SK-N-SH treated with all-trans-retinoic acid at 6 μM for 48 hours (cell line): ENCODE data around the gene DIAPH3.

ENCODE experiments used
- ATAC-seq: fragments of 200-7000 bp; cut with Tn5 transposase; 3 replicates; pipeline ENCODE4 v1.9.1; 2020; ENCODE audit warnings: mild to moderate bottlenecking, moderate library complexity
- ARNTL ChIP-seq: fragments of 450-650 bp; formaldehyde crosslinking; IDR thresholded peaks from 2 replicates; pipeline ENCODE4 v1.5.0; 2020; ENCODE audit warnings: low read depth, mild to moderate bottlenecking, moderate library complexity, borderline replicate concordance
- BACH2 ChIP-seq: fragments of 250-450 bp; sonication (Bioruptor Pico); IDR thresholded peaks from 2 replicates; pipeline ENCODE4 v1.9.0; 2021; ENCODE audit warnings: mild to moderate bottlenecking, borderline replicate concordance
- ESRRG ChIP-seq: fragments of 250-450 bp; sonication (Bioruptor Pico); IDR thresholded peaks from 2 replicates; pipeline ENCODE4 v1.6.1; 2021; ENCODE audit warnings: mild to moderate bottlenecking
- ISL1 ChIP-seq: fragments of 250-450 bp; sonication (Bioruptor Pico); IDR thresholded peaks from 2 replicates; pipeline ENCODE4 v2.1.2; 2022; ENCODE audit warnings: mild to moderate bottlenecking, moderate library complexity
- PPARA ChIP-seq: fragments of 250-450 bp; sonication (Bioruptor Pico); IDR thresholded peaks from 2 replicates; pipeline ENCODE4 v1.5.0; 2020; ENCODE audit warnings: mild to moderate bottlenecking, borderline replicate concordance
- SNAI2 ChIP-seq: fragments of 250-450 bp; sonication (Bioruptor Pico); IDR thresholded peaks from 2 replicates; pipeline ENCODE4 v1.5.0; 2020; ENCODE audit warnings: mild to moderate bottlenecking, moderate library complexity
- TCF4 ChIP-seq: fragments of 250-450 bp; sonication (Bioruptor Pico); IDR thresholded peaks from 2 replicates; pipeline ENCODE4 v1.8.0; 2021; ENCODE audit warnings: mild to moderate bottlenecking, moderate library complexity, borderline replicate concordance
- ZC3H10 ChIP-seq: fragments of 250-450 bp; sonication (Bioruptor Pico); IDR thresholded peaks from 2 replicates; pipeline ENCODE4 v1.5.1; 2021; ENCODE audit warnings: mild to moderate bottlenecking, moderate library complexity
- ZFP3 ChIP-seq: fragments of 250-450 bp; sonication (Bioruptor Pico); IDR thresholded peaks from 2 replicates; pipeline ENCODE4 v1.5.0; 2020; ENCODE audit warnings: mild to moderate bottlenecking, moderate library complexity
- ZFP30 ChIP-seq: fragments of 450-650 bp; formaldehyde crosslinking; IDR thresholded peaks from 2 replicates; pipeline ENCODE4 v1.5.0; 2022; ENCODE audit warnings: mild to moderate bottlenecking, moderate library complexity
- ZNF565 ChIP-seq: fragments of 450-650 bp; formaldehyde crosslinking; conservative IDR thresholded peaks from 2 replicates; pipeline ENCODE4 v1.5.0; 2020; ENCODE audit warnings: low read depth, mild to moderate bottlenecking, moderate library complexity
- ZNF70 ChIP-seq: fragments of 450-650 bp; formaldehyde crosslinking; IDR thresholded peaks from 2 replicates; pipeline ENCODE4 v1.5.0; 2020; ENCODE audit warnings: mild to moderate bottlenecking, moderate library complexity
- TF ChIP-seq, protein P1 (sequence below): fragments of 250-450 bp; sonication (Bioruptor Pico); IDR thresholded peaks from 2 replicates; pipeline ENCODE4 v1.5.0; 2020; ENCODE audit warnings: mild to moderate bottlenecking, moderate library complexity
- TF ChIP-seq, protein P2 (sequence below): fragments of 250-450 bp; sonication (Bioruptor Pico); IDR thresholded peaks from 2 replicates; pipeline ENCODE4 v1.8.0; 2020; ENCODE audit warnings: mild to moderate bottlenecking, moderate library complexity, borderline replicate concordance
- TF ChIP-seq, protein P3 (sequence below): fragments of 250-450 bp; sonication (Bioruptor Pico); IDR thresholded peaks from 2 replicates; pipeline ENCODE4 v1.5.1; 2020; ENCODE audit warnings: low read depth, mild to moderate bottlenecking, moderate library complexity

Gene DIAPH3

DNA sequence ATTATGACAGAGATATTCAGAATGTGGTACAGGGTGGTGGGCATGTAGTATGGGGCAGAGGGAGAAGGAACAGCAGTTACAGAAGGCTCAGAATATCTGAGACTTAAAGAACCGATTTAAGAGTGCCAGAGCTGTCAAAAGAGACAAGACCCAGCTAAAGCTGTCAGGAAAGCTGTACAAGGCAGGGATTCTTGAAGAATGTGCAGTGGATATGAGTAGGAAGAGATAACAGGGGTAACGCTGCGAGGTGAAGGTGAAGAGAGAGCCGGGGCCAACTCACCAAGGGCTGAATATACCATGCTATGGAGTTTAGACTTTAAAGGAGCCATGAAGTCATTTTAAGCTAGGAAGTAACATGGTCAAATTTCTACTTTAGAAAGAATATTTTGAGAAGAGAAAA lies 381.0 kb downstream of the DIAPH3 start:
- no peak for TF ChIP-seq ZNF70
- no peak for TF ChIP-seq BACH2 (CRISPR knock-in tag)
- TF ChIP-seq, protein P1, sequence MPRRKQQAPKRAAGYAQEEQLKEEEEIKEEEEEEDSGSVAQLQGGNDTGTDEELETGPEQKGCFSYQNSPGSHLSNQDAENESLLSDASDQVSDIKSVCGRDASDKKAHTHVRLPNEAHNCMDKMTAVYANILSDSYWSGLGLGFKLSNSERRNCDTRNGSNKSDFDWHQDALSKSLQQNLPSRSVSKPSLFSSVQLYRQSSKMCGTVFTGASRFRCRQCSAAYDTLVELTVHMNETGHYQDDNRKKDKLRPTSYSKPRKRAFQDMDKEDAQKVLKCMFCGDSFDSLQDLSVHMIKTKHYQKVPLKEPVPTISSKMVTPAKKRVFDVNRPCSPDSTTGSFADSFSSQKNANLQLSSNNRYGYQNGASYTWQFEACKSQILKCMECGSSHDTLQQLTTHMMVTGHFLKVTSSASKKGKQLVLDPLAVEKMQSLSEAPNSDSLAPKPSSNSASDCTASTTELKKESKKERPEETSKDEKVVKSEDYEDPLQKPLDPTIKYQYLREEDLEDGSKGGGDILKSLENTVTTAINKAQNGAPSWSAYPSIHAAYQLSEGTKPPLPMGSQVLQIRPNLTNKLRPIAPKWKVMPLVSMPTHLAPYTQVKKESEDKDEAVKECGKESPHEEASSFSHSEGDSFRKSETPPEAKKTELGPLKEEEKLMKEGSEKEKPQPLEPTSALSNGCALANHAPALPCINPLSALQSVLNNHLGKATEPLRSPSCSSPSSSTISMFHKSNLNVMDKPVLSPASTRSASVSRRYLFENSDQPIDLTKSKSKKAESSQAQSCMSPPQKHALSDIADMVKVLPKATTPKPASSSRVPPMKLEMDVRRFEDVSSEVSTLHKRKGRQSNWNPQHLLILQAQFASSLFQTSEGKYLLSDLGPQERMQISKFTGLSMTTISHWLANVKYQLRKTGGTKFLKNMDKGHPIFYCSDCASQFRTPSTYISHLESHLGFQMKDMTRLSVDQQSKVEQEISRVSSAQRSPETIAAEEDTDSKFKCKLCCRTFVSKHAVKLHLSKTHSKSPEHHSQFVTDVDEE, result no peak
- no peak for ATAC-seq

DNA sequence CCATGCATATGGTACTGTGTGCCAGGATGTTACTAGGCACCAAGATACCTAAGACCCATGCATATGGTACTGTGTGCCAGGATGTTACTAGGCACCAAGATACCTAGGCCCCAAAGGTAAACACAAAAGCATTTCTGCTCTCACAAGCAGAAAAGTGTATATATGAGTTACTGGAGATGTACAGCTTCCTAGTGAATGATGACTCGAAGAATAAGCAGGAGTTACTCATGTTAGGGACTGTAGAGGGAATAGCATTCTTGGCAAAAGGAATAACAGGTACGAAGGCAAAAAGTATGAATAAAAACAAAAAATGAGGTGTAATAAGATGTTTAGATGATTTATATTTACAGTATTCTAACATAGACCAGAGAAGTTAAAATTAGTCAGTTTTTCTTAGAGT lies 383.7 kb downstream of the DIAPH3 start:
- no peak for TF ChIP-seq ARNTL (CRISPR knock-in tag)
- TF ChIP-seq PPARA (CRISPR knock-in tag), result no peak
- ATAC-seq, result no peak

DNA sequence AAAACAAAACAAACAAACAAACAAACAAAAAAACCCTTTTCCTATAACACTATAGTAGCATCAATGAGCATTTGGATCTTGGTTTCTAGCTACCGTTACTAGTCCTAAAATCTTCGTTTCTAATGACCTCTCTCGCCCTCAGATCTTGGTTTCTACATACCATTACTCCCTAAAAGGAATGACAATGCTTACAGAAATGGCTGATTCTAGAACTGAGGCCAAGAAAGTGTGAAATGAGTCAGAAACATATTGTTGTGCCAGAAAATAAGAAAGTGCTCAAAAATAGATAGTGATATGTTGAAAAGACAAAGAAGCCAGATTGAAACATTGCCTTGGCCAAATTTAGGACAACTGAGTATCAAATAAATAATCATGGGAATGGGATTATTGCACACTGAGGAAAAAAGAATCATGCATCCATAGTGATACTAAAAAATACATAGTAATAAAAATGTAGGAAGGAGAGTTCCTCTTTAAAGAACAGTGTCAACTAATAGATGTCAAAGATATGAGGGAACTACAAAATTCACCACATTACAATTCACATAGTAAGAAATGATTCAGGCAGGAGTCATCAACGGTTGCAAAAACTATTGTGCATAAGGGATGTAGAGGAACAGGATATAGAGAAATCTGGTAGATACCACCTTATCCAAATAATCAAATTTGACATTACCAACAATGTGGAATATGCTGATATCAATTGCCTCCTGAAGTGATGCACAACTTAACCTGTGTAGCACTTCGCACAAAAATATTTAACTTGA lies 386.6 kb downstream of the DIAPH3 start:
- ATAC-seq, result peak; percentile 61

DNA sequence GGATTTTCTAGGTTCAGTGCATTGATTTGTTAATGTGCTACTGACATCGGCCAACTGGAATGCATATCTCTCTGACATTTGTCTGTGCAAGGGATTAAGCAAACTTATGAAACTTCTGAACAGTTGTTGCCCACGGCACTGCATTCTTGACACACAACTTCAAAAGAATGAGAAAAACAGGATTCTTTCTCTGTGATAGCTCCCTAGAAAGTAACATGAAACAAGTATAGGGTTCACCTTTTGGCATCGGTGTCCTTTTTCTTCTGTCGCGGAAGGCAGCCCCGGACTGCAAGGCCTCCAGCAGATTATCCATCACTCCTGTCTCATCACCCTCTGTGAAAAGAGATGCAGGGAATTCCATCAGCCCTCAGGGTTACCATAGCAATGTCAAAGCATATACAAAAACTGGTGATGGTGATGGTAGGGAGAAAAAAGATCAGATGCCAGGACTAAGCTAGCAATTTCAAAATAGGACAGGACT lies 389.2 kb downstream of the DIAPH3 start:
- no peak for TF ChIP-seq TCF4
- no peak for TF ChIP-seq SNAI2 (CRISPR knock-in tag)
- TF ChIP-seq, protein P2, sequence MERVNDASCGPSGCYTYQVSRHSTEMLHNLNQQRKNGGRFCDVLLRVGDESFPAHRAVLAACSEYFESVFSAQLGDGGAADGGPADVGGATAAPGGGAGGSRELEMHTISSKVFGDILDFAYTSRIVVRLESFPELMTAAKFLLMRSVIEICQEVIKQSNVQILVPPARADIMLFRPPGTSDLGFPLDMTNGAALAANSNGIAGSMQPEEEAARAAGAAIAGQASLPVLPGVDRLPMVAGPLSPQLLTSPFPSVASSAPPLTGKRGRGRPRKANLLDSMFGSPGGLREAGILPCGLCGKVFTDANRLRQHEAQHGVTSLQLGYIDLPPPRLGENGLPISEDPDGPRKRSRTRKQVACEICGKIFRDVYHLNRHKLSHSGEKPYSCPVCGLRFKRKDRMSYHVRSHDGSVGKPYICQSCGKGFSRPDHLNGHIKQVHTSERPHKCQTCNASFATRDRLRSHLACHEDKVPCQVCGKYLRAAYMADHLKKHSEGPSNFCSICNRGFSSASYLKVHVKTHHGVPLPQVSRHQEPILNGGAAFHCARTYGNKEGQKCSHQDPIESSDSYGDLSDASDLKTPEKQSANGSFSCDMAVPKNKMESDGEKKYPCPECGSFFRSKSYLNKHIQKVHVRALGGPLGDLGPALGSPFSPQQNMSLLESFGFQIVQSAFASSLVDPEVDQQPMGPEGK (CRISPR knock-in tag), result no peak
- TF ChIP-seq ZC3H10 (CRISPR knock-in tag), result no peak
- TF ChIP-seq, protein P1, result no peak
- TF ChIP-seq, protein P3, sequence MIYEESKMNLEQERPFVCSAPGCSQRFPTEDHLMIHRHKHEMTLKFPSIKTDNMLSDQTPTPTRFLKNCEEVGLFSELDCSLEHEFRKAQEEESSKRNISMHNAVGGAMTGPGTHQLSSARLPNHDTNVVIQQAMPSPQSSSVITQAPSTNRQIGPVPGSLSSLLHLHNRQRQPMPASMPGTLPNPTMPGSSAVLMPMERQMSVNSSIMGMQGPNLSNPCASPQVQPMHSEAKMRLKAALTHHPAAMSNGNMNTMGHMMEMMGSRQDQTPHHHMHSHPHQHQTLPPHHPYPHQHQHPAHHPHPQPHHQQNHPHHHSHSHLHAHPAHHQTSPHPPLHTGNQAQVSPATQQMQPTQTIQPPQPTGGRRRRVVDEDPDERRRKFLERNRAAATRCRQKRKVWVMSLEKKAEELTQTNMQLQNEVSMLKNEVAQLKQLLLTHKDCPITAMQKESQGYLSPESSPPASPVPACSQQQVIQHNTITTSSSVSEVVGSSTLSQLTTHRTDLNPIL (CRISPR knock-in tag), result no peak
- TF ChIP-seq ISL1, result no peak
- TF ChIP-seq ZFP3 (CRISPR knock-in tag), result no peak
- TF ChIP-seq, all 23 proteins: peak for 0
- ATAC-seq, result peak; percentile 76

More for the DNA sequence above, 386.6 kb downstream of the DIAPH3 start:
- TF ChIP-seq, protein P2 (CRISPR knock-in tag), result no peak
- TF ChIP-seq, protein P1, result no peak
- TF ChIP-seq ESRRG (CRISPR knock-in tag) (no peak), ZFP30 (no peak), ZNF565 (CRISPR knock-in tag) (no peak)
